K562 (cell line): Measurements from ENCODE around the gene PPP1R3E. TPM values are rescaled to one million over a fixed set of nuclear protein-coding genes. Genes with fewer than 3 reads are reported as not detected.

Experiments
- ATF7 ChIP-seq: fragments of 450-650 bp; IDR thresholded peaks from 2 replicates; pipeline ENCODE4 v1.7.1; 2014; ENCODE audit warnings: mild to moderate bottlenecking, moderate library complexity
- FOSL1 ChIP-seq: fragments of 200-800 bp; sonication (Bioruptor generic); conservative IDR thresholded peaks from 2 replicates; pipeline ENCODE4 v1.6.1; 2016; ENCODE audit warnings: missing genetic modification characterization, missing compliant biosample characterization
- KAT2B ChIP-seq: IDR thresholded peaks from one replicate; pipeline ENCODE4 v1.6.1; 2012; ENCODE audit warnings: low read depth, mild to moderate bottlenecking, control low read depth, inconsistent platforms, low read length, moderate library complexity
- LARP7 ChIP-seq: fragments of 450-650 bp; IDR thresholded peaks from 2 replicates; pipeline ENCODE4 v1.6.1; 2016
- MAFG ChIP-seq: fragments of 450-650 bp; conservative IDR thresholded peaks from 2 replicates; pipeline ENCODE4 v1.6.1; 2016; ENCODE audit warnings: missing genetic modification characterization, missing compliant biosample characterization
- NCOA2 ChIP-seq, 2 experiments: fragments of 450-650 bp; IDR thresholded peaks; 2 replicates each; pipeline ENCODE4 v1.6.1; 2018; ENCODE audit warnings: mild to moderate bottlenecking in 2 of 2, moderate library complexity in 1 of 2; ENCODE audit not compliant: partially characterized antibody in 2 of 2
- NCOR1 ChIP-seq: fragments of 450-650 bp; IDR thresholded peaks from 2 replicates; pipeline ENCODE4 v1.6.1; 2016; ENCODE audit warnings: mild to moderate bottlenecking, moderate library complexity
- NELFE ChIP-seq: IDR thresholded peaks from 2 replicates; pipeline ENCODE4 v1.6.1; 2011; ENCODE audit warnings: mild to moderate bottlenecking; ENCODE audit not compliant: insufficient read depth, insufficient read length
- NKRF ChIP-seq: fragments of 450-650 bp; IDR thresholded peaks from 2 replicates; pipeline ENCODE4 v1.6.1; 2016; ENCODE audit warnings: borderline replicate concordance
- POLR2H ChIP-seq: IDR thresholded peaks from 2 replicates; pipeline ENCODE4 v1.6.1; 2016; ENCODE audit warnings: missing genetic modification characterization, low read depth, mild to moderate bottlenecking, control low read depth, missing compliant biosample characterization, moderate library complexity
- TAF9B ChIP-seq: fragments of 450-650 bp; IDR thresholded peaks from 2 replicates; pipeline ENCODE4 v1.6.1; 2018; ENCODE audit warnings: mild to moderate bottlenecking; ENCODE audit not compliant: partially characterized antibody
- THAP7 ChIP-seq: fragments of 250-450 bp; sonication (Bioruptor Pico); IDR thresholded peaks from 2 replicates; pipeline ENCODE4 v1.5.0; 2021
- WHSC1 ChIP-seq: IDR thresholded peaks from one replicate; pipeline ENCODE4 v1.6.1; 2012; ENCODE audit warnings: low read length, control low read depth, inconsistent platforms
- YY1 ChIP-seq, 3 experiments: IDR thresholded peaks; 2 replicates each; pipeline ENCODE4 v1.6.1; 2011; ENCODE audit warnings: low read length in 2 of 3, mild to moderate bottlenecking in 2 of 3, moderate library complexity in 2 of 3, borderline replicate concordance in 1 of 3, control low read depth in 1 of 3, low read depth in 1 of 3; ENCODE audit not compliant: insufficient read depth in 3 of 3, insufficient replicate concordance in 2 of 3, control insufficient read depth in 1 of 3, insufficient read length in 1 of 3; ENCODE audit errors: extremely low read depth in 1 of 3
- ZNF124 ChIP-seq: sonication (generic); formaldehyde crosslinking; IDR thresholded peaks from 2 replicates; pipeline ENCODE4 v1.8.1; 2022; ENCODE audit warnings: missing genetic modification reagents
- ZNF174 ChIP-seq: fragments of 250-450 bp; sonication (Bioruptor Pico); IDR thresholded peaks from 2 replicates; pipeline ENCODE4 v1.4.0; 2020; ENCODE audit warnings: mild to moderate bottlenecking
- ZNF274 ChIP-seq: IDR thresholded peaks from 2 replicates; pipeline ENCODE4 v1.6.1; 2011; ENCODE audit warnings: low read depth, mild to moderate bottlenecking, low read length, moderate library complexity, borderline replicate concordance
- ZNF436 ChIP-seq: fragments of 250-450, 450-650 bp; sonication (Bioruptor Pico); formaldehyde crosslinking; IDR thresholded peaks from 2 replicates; pipeline ENCODE4 v1.7.0; 2020; ENCODE audit warnings: mild to moderate bottlenecking
- ZNF695 ChIP-seq: fragments of 450-650 bp; formaldehyde crosslinking; IDR thresholded peaks from 2 replicates; pipeline ENCODE4 v1.4.0; 2020; ENCODE audit warnings: mild to moderate bottlenecking, moderate library complexity
- ZNF778 ChIP-seq: fragments of 450-650 bp; formaldehyde crosslinking; IDR thresholded peaks from 2 replicates; pipeline ENCODE4 v1.4.0; 2020; ENCODE audit warnings: mild to moderate bottlenecking, moderate library complexity
- polyA plus RNA-seq, 8 experiments: library from polyadenylated mRNA; depleted of rRNA in 4 of 8; stranded (reverse) in 5 of 8; unstranded in 3 of 8; fragments of >200 nt; fragmentation: Nextera tagmentation in 2 of 8; fragmentation: Illumina TruSeq in 1 of 8; extraction: Ambion mirVana in 2 of 8; extraction: Trizol in 1 of 8; gene quantifications; 2 replicates each; pipeline versions ENCODE4 v1.2.1 to v1.2.3, GENCODE V29; 2011 to 2014; ENCODE audit warnings: inconsistent platforms in 1 of 8, missing spikeins in 1 of 8
- total RNA-seq, 7 experiments: library from RNA; depleted of rRNA in 6 of 7; stranded (reverse); fragments of >200 nt in 6 of 7; fragmentation: Illumina TruSeq in 2 of 7; extraction: Trizol in 2 of 7; gene quantifications; 2 replicates each; pipeline versions ENCODE4 v1.2.1 to v1.2.3, GENCODE V29; 2011 to 2021; ENCODE audit warnings: low replicate concordance in 1 of 7
- TF ChIP-seq, protein P1 (sequence below): sonication (generic); formaldehyde crosslinking; IDR thresholded peaks from 2 replicates; pipeline ENCODE4 v1.8.0; 2022; ENCODE audit warnings: mild to moderate bottlenecking, missing genetic modification reagents
- TF ChIP-seq, protein P2 (sequence below): fragments of 450-650 bp; IDR thresholded peaks from 2 replicates; pipeline ENCODE4 v1.6.1; 2016; ENCODE audit warnings: mild to moderate bottlenecking

PPP1R3E gene
- total and polyA plus RNA-seq, 9 of the 15 experiments (the other 6 are each of a cell fraction or from before 2014, with no cell fraction given): 3.2 to 18.4 (median 7.6) TPM

DNA sequence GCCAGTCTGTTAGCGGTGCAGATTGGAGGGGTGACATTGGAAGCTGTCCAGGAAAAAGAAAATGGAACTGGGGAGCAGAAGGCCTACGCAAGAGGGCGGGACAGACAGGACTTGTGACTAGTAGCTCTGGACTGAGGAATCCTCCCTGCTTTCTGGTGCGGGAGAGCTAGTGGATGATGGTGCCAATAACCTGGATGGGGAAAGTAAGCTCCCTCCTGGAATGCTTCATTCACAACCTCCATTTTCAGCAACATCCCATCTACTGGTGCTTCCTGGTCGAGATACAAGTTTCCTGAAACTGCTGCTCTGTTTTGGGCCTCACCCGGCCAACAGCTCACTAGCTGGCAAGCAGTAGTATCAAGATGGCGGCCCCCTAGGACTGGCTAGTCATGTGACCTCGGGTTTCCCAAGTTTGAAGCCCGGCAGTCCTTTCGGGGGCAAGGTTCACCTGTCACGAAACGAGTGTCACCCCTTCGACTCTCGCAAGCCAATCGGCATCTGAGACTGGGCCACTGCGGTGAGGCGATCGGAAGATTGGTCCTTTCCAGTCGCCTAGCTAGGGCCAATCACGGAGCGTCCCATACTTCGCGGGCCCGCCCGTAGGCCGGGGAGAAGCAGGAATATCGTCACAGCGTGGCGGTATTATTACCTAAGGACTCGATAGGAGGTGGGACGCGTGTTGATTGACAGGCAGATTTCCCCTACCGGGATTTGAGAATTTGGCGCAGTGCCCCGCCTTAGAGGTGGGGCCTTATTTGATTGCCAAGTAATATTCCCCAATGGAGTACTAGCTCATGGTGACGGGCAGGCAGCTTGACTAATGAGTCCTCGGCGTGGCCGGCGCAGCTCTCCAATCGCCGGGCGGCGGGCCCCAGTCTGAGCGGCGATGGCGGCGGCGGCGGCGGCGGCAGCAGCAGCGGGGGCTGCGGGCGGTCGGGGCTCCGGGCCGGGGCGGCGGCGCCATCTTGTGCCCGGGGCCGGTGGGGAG lies 18.2 kb upstream of the PPP1R3E start, which contains the start of gene PABPN1 (continued):
- no peak for TF ChIP-seq ZNF778 (CRISPR knock-in tag)
- TF ChIP-seq NKRF: peak; percentile 49; the same call in 1 of the 2 replicates
- TF ChIP-seq NCOA2 (IDR thresholded peaks at IDR 0.05; ENCODE audit: partially characterized antibody in 2 of 2): no peak
- peak; percentile 44 for TF ChIP-seq TAF9B
- TF ChIP-seq, protein P1, sequence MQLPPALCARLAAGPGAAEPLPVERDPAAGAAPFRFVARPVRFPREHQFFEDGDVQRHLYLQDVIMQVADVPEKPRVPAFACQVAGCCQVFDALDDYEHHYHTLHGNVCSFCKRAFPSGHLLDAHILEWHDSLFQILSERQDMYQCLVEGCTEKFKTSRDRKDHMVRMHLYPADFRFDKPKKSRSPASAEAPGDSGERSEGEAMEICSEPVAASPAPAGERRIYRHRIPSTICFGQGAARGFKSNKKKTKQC (CRISPR knock-in tag): 0 out of 2 replicates have a peak, but pooled peaks have one; percentile 15
- TF ChIP-seq YY1 (IDR thresholded peaks at IDR 0.05; ENCODE audit: borderline replicate concordance in 1 of 3, control insufficient read depth in 1 of 3, extremely low read depth in 1 of 3, insufficient read depth in 3 of 3, insufficient read length in 1 of 3, insufficient replicate concordance in 2 of 3, low read depth in 1 of 3, low read length in 2 of 3): peak; percentile 88 to 98 (median 97)
- no peak for TF ChIP-seq KAT2B
- TF ChIP-seq, protein P2, sequence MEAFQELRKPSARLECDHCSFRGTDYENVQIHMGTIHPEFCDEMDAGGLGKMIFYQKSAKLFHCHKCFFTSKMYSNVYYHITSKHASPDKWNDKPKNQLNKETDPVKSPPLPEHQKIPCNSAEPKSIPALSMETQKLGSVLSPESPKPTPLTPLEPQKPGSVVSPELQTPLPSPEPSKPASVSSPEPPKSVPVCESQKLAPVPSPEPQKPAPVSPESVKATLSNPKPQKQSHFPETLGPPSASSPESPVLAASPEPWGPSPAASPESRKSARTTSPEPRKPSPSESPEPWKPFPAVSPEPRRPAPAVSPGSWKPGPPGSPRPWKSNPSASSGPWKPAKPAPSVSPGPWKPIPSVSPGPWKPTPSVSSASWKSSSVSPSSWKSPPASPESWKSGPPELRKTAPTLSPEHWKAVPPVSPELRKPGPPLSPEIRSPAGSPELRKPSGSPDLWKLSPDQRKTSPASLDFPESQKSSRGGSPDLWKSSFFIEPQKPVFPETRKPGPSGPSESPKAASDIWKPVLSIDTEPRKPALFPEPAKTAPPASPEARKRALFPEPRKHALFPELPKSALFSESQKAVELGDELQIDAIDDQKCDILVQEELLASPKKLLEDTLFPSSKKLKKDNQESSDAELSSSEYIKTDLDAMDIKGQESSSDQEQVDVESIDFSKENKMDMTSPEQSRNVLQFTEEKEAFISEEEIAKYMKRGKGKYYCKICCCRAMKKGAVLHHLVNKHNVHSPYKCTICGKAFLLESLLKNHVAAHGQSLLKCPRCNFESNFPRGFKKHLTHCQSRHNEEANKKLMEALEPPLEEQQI: peak; percentile 74
- peak; percentile 95 for TF ChIP-seq ATF7
- no peak for TF ChIP-seq ZNF174 (CRISPR knock-in tag)
- TF ChIP-seq ZNF436 (CRISPR knock-in tag): no peak
- TF ChIP-seq POLR2H (tag): peak; percentile 89
- no peak for TF ChIP-seq ZNF274
- no peak for TF ChIP-seq MAFG (tag)
- no peak for TF ChIP-seq NELFE
- TF ChIP-seq ZNF695: no peak
- TF ChIP-seq WHSC1: no peak
- peak; percentile 50 for TF ChIP-seq FOSL1 (tag)
- TF ChIP-seq ZNF124 (CRISPR knock-in tag): no peak
- TF ChIP-seq LARP7: 0 out of 2 replicates have a peak, but pooled peaks have one; percentile 27
- peak; percentile 15; the same call in 1 of the 2 replicates for TF ChIP-seq THAP7
- TF ChIP-seq NCOR1: no peak
